ENCODE measurements around the gene ACTN2. TPM values are rescaled to one million over a fixed set of nuclear protein-coding genes. Genes with fewer than 3 reads are reported as not detected.

Gene ACTN2
- total RNA-seq, 1 experiment from 2014 or later: 0.49 TPM

- Histone ChIP-seq H3K4me3 (ENCODE audit: low read depth in 2 of 2, low read length in 2 of 2) (no peak overlapping the region), H3K27me3 (ENCODE audit: control insufficient read depth, insufficient read depth, low read length) (no peaks in the 10 kb centered on the region), H3K9me3 (ENCODE audit: control insufficient read depth, insufficient read depth, low read depth, low read length) (no peaks in the 10 kb centered on the region), H3K27ac (ENCODE audit: low read length) (no peak overlapping the region), H3K36me3 (ENCODE audit: control insufficient read depth, insufficient read depth, low read length) (no peaks in the 10 kb centered on the region), H3K4me1 (ENCODE audit: control insufficient read depth, insufficient read depth, low read length) (no peaks in the 10 kb centered on the region)
- ATAC-seq: no peak
- no TSS peak for BruUV-seq (replicated peaks)
- intact Hi-C loops (cut with micrococcal nuclease; ENCODE audit: unreplicated experiment) (no loop called here), in situ Hi-C loops (cut with HindIII; ENCODE audit: low pct_unique_long_range_greater_than_20kb, low sequenced_read_pairs) (no loop called here)
- ChIA-PET CTCF (no interaction called here), POLR2A (no interaction called here)
- DNase-seq (ENCODE audit: low read depth, low spot score): no peak
- TF ChIP-seq CTCF (IDR thresholded peaks at IDR 0.05): no peak
These were observed 31.5 kb downstream of the ACTN2 start for GRCh38 chr1:236717811-236718210.

- H3K4me1 ChIP-seq (ENCODE audit: control insufficient read depth, insufficient read depth, low read length): no peaks in the 10 kb centered on the region
- DNase-seq (ENCODE audit: low read depth, low spot score) (no peak), ATAC-seq (no peak)
- TF ChIP-seq REST (IDR thresholded peaks at IDR 0.05; ENCODE audit: insufficient read depth in 1 of 2, low read depth in 2 of 2, low read length in 1 of 2) (no peak), POLR2AphosphoS5 (IDR thresholded peaks at IDR 0.05; ENCODE audit: low read depth, low read length) (no peak), TCF7L2 (IDR thresholded peaks at IDR 0.05; ENCODE audit: low read depth, low read length) (no peak), CTCF (IDR thresholded peaks at IDR 0.05) (no peak), SIN3A (IDR thresholded peaks at IDR 0.05; ENCODE audit: borderline replicate concordance, insufficient read depth, low read depth, low read length) (no peak)
- POLR2A ChIA-PET: no interaction called here
- H3K27ac ChIP-seq (ENCODE audit: low read length): no peak overlapping the region
- CTCF ChIA-PET: no interaction called here
- BruUV-seq (replicated peaks): no TSS peak
- no peaks in the 10 kb centered on the region for H3K27me3 ChIP-seq (ENCODE audit: control insufficient read depth, insufficient read depth, low read length)
- no peaks in the 10 kb centered on the region for H3K36me3 ChIP-seq (ENCODE audit: control insufficient read depth, insufficient read depth, low read length)
- H3K4me3 ChIP-seq (ENCODE audit: low read depth in 2 of 2, low read length in 2 of 2): no peak overlapping the region
- in situ Hi-C loops (cut with HindIII; ENCODE audit: low pct_unique_long_range_greater_than_20kb, low sequenced_read_pairs): no loop called here
- H3K9me3 ChIP-seq (ENCODE audit: control insufficient read depth, insufficient read depth, low read depth, low read length): no peaks in the 10 kb centered on the region
- intact Hi-C loops (cut with micrococcal nuclease; ENCODE audit: unreplicated experiment): no loop called here
These were observed 32.0 kb downstream of the ACTN2 start for GRCh38 chr1:236718328-236718727.

GRCh38 chr1:236720206-236720605 lies 33.9 kb downstream of the ACTN2 start:
- H3K9me3 ChIP-seq (ENCODE audit: control insufficient read depth, insufficient read depth, low read depth, low read length): no peaks in the 10 kb centered on the region
- ChIA-PET CTCF (interaction anchor here (0.6 kb wide), 1 partner anchor 228 kb away, joined by 3 read pairs; no protein-coding TSS in a partner anchor), POLR2A (no interaction called here)
- H3K4me1 ChIP-seq (ENCODE audit: control insufficient read depth, insufficient read depth, low read length): no peaks in the 10 kb centered on the region
- H3K27ac ChIP-seq (ENCODE audit: low read length): no peak overlapping the region
- in situ Hi-C loops (cut with HindIII; ENCODE audit: low pct_unique_long_range_greater_than_20kb, low sequenced_read_pairs) (no loop called here), intact Hi-C loops (cut with micrococcal nuclease; ENCODE audit: unreplicated experiment) (no loop called here)
- no peaks in the 10 kb centered on the region for H3K36me3 ChIP-seq (ENCODE audit: control insufficient read depth, insufficient read depth, low read length)
- no TSS peak for BruUV-seq (replicated peaks)
- no peaks in the 10 kb centered on the region for H3K27me3 ChIP-seq (ENCODE audit: control insufficient read depth, insufficient read depth, low read length)
- ATAC-seq (no peak), DNase-seq (ENCODE audit: low read depth, low spot score) (no peak)
- no peak for TF ChIP-seq REST (IDR thresholded peaks at IDR 0.05; ENCODE audit: insufficient read depth in 1 of 2, low read depth in 2 of 2, low read length in 1 of 2)
- no peak for TF ChIP-seq POLR2AphosphoS5 (IDR thresholded peaks at IDR 0.05; ENCODE audit: low read depth, low read length)
- no peak for TF ChIP-seq CTCF (IDR thresholded peaks at IDR 0.05)
- TF ChIP-seq SIN3A (IDR thresholded peaks at IDR 0.05; ENCODE audit: borderline replicate concordance, insufficient read depth, low read depth, low read length): no peak
- no peak for TF ChIP-seq TCF7L2 (IDR thresholded peaks at IDR 0.05; ENCODE audit: low read depth, low read length)
- H3K4me3 ChIP-seq (ENCODE audit: low read depth in 2 of 2, low read length in 2 of 2): no peak overlapping the region
